ENCODE results near the gene HIPK1. TPM values are rescaled to one million over a fixed set of nuclear protein-coding genes. Genes with fewer than 3 reads are reported as not detected.

The HIPK1 gene
- total RNA-seq, 1 experiment from 2014 or later: 40.1 TPM

- no TSS peak for BruUV-seq (replicated peaks)
- POLR2A ChIA-PET: no interaction called here
- peak within 1 kb of the TSS; percentile 55 for H2AFZ ChIP-seq (ENCODE audit: low read depth, low read length, poor library complexity, severe bottlenecking)
- H3K9me3 ChIP-seq (ENCODE audit: control insufficient read depth in 1 of 2, insufficient read depth in 1 of 2, low read depth in 1 of 2, low read length in 2 of 2): no peaks in the 10 kb centered on the region
- peak within 1 kb of the TSS in 1 of 2 experiments; percentile 23; a peak in 2 of 4 replicates for H3K4me3 ChIP-seq (replicated peaks in 1 of 2; ENCODE audit: low read depth in 1 of 2, low read length in 2 of 2)
- RAD21 ChIA-PET (ENCODE audit: low non-redundant PET in 1 of 2, low total read pairs in 2 of 2, uncharacterized antibody in 2 of 2, unreplicated experiment in 2 of 2): interaction anchor here in 1 of 2 experiments (0.6 kb wide), 1 partner anchor 34 kb away, joined by 3 read pairs; no protein-coding TSS in a partner anchor
- no peaks in the 10 kb centered on the region for H3K36me3 ChIP-seq (ENCODE audit: control insufficient read depth in 1 of 2, insufficient read depth in 2 of 2, low read length in 2 of 2)
- peaks cover 34 to 43% of the 10 kb centered on the region in 2 experiments for H3K4me1 ChIP-seq (ENCODE audit: control insufficient read depth in 1 of 2, insufficient read depth in 2 of 2, low read length in 2 of 2)
- no peak within 1 kb of the TSS for H3K9ac ChIP-seq (ENCODE audit: low read length)
- CTCF ChIA-PET: no interaction called here
- peak; percentile 63 for DNase-seq (ENCODE audit: low read depth, low spot score)
- H3K4me2 ChIP-seq (ENCODE audit: low read length): peak within 1 kb of the TSS; percentile 59
- H4K20me1 ChIP-seq (ENCODE audit: insufficient read depth): no peaks in the 10 kb centered on the region
- peak; percentile 75 for ATAC-seq
- peak within 1 kb of the TSS; percentile 25 for H3K27ac ChIP-seq (ENCODE audit: low read depth, low read length)
- no peaks in the 10 kb centered on the region for H3K9me2 ChIP-seq (ENCODE audit: insufficient read depth)
- no peaks in the 10 kb centered on the region for H3K27me3 ChIP-seq (ENCODE audit: insufficient read depth, low read length)
- H3K79me2 ChIP-seq (ENCODE audit: insufficient read depth, low read length): no peaks in the 10 kb centered on the region
- intact Hi-C loops (cut with micrococcal nuclease): no loop called here
- TF ChIP-seq CEBPB (IDR thresholded peaks at IDR 0.05; ENCODE audit: low read depth): no peak; the same call in 1 of the 2 replicates
- no peak for TF ChIP-seq EZH2phosphoT487 (IDR thresholded peaks at IDR 0.05; ENCODE audit: borderline replicate concordance)
- TF ChIP-seq JUND (IDR thresholded peaks at IDR 0.05): peak; percentile 82
- TF ChIP-seq SP1 (IDR thresholded peaks at IDR 0.05; ENCODE audit: low read depth): peak; percentile 70
- peak; percentile 54 for TF ChIP-seq MAX (IDR thresholded peaks at IDR 0.05)
- TF ChIP-seq ELF1 (IDR thresholded peaks at IDR 0.05; ENCODE audit: borderline replicate concordance, low read depth): no peak; the same call in 1 of the 2 replicates
- no peak for TF ChIP-seq ZNF274 (IDR thresholded peaks at IDR 0.05; ENCODE audit: low read depth, low read length)
- peak; percentile 85 for TF ChIP-seq TCF7L2 (IDR thresholded peaks at IDR 0.05; ENCODE audit: borderline replicate concordance, extremely low read depth, insufficient read depth, insufficient read length)
- TF ChIP-seq SIN3A (IDR thresholded peaks at IDR 0.05; ENCODE audit: low read depth): peak; percentile 61
- TF ChIP-seq CTCF (IDR thresholded peaks at IDR 0.05 in 2 of 3, conservative IDR thresholded peaks at IDR 0.05 in 1 of 3; ENCODE audit: borderline replicate concordance in 1 of 3, insufficient read depth in 1 of 3, low read depth in 2 of 3, low read length in 2 of 3): no peak
- no peak for TF ChIP-seq EGR1 (IDR thresholded peaks at IDR 0.05; ENCODE audit: low read depth)
- TF ChIP-seq ZFX (IDR thresholded peaks at IDR 0.05): no peak
- peak; percentile 68; the same call in 1 of the 2 replicates for TF ChIP-seq FOSL1 (IDR thresholded peaks at IDR 0.05; ENCODE audit: low read depth)
- no peak for TF ChIP-seq EZH2 (IDR thresholded peaks at IDR 0.05)
- no peak for TF ChIP-seq YY1 (IDR thresholded peaks at IDR 0.05; ENCODE audit: extremely low read depth, insufficient replicate concordance, low read depth, low read length)
- TF ChIP-seq REST (IDR thresholded peaks at IDR 0.05; ENCODE audit: low read depth): no peak
- TF ChIP-seq POLR2A (IDR thresholded peaks at IDR 0.05; ENCODE audit: borderline replicate concordance, extremely low read depth, insufficient read depth, insufficient read length): no peak
- TF ChIP-seq ZBTB33 (IDR thresholded peaks at IDR 0.05; ENCODE audit: extremely low read depth, insufficient replicate concordance, low read length): no peak
- no peak for TF ChIP-seq ATF3 (IDR thresholded peaks at IDR 0.05)
Measured at GRCh38 chr1:113887402-113888175, 41.5 kb upstream of the HIPK1 start, which contains the start of gene BCL2L15. Gene BCL2L15, minus strand, starts transcription at chr1:113887581. Its CDS starts 206 bp downstream, at chr1:113887375.
